GM21526 (cell line): ENCODE data around the gene PRPF4.

Experiments
- ATAC-seq: cut with Tn5 transposase; IDR thresholded peaks from one replicate; pipeline ENCODE4 v1.9.1; 2021; ENCODE audit warnings: moderate library complexity; ENCODE audit not compliant: unreplicated experiment, low FRiP score

Gene PRPF4

GRCh38 chr9:113310538-113310937, 35.1 kb downstream of the PRPF4 start:
- no peak for ATAC-seq

- ATAC-seq: no peak
Measured at GRCh38 chr9:113311961-113312360, 36.5 kb downstream of the PRPF4 start.

GRCh38 chr9:113313261-113313660, 37.8 kb downstream of the PRPF4 start:
- ATAC-seq: no peak

- ATAC-seq: no peak
Measured at GRCh38 chr9:113315231-113315630, 39.8 kb downstream of the PRPF4 start.

- no peak for ATAC-seq
Measured at GRCh38 chr9:113316030-113316429, 40.6 kb downstream of the PRPF4 start.

GRCh38 chr9:113317777-113318176, 42.3 kb downstream of the PRPF4 start:
- no peak for ATAC-seq

GRCh38 chr9:113319054-113319453, 43.6 kb downstream of the PRPF4 start:
- no peak for ATAC-seq

- ATAC-seq: no peak
Measured at GRCh38 chr9:113320051-113320450, 44.6 kb downstream of the PRPF4 start.

- ATAC-seq: no peak
Measured at GRCh38 chr9:113322671-113323070, 47.2 kb downstream of the PRPF4 start.

GRCh38 chr9:113326230-113326629, 50.8 kb downstream of the PRPF4 start:
- ATAC-seq: no peak

- no peak for ATAC-seq
Measured at GRCh38 chr9:113328045-113328782, 52.8 kb downstream of the PRPF4 start.

GRCh38 chr9:113331780-113332179, 56.3 kb downstream of the PRPF4 start:
- no peak for ATAC-seq

- no peak for ATAC-seq
Measured at GRCh38 chr9:113337714-113338113, 62.3 kb downstream of the PRPF4 start.

GRCh38 chr9:113340011-113340699, 64.7 kb downstream of the PRPF4 start, which contains the start of gene WDR31:
TSS of gene WDR31 (minus strand) at chr9:113340275. CDS start at chr9:113332022, 8,253 bp downstream.
- peak; percentile 96 for ATAC-seq

- no peak for ATAC-seq
Measured at GRCh38 chr9:113341712-113342410, 66.4 kb downstream of the PRPF4 start.
